AG10803 (cell line): ENCODE measurements around the gene MBP.

Experiments used
- DNase-seq: peaks from one replicate; pipeline ENCODE4 v3.0.0; 2010; ENCODE audit warnings: low read depth
- H3K4me3 ChIP-seq: 2 replicates; pipeline ENCODE4 v1.5.1; 2011; ENCODE audit warnings: mild to moderate bottlenecking, low read length, control low read depth
- TF ChIP-seq, protein P1 (sequence below): conservative IDR thresholded peaks from 2 replicates; pipeline ENCODE4 v1.5.1; 2011; ENCODE audit warnings: mild to moderate bottlenecking, low read length, control low read depth, inconsistent platforms

Gene MBP

DNA sequence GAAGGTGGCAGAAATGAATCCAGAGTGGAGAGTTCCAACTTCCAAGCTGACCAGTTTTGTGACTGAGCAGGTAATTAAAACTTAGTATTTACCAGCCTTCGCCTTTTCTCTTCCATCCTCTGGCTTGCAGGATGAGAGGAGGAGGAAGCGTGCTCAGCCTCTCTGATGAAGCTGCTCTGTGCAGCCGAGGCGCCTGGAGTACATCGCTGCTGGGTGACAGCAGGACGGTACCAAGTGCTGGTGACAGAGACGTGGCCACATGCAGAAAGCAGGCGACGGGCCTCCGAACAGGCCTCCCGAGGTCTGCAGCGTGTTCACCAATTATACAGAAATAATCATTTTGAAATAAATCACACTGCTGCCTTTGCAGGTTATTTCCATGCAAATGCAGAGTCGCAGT, 95.0 kb downstream of the MBP start:
- no peak for DNase-seq
- TF ChIP-seq, protein P1, sequence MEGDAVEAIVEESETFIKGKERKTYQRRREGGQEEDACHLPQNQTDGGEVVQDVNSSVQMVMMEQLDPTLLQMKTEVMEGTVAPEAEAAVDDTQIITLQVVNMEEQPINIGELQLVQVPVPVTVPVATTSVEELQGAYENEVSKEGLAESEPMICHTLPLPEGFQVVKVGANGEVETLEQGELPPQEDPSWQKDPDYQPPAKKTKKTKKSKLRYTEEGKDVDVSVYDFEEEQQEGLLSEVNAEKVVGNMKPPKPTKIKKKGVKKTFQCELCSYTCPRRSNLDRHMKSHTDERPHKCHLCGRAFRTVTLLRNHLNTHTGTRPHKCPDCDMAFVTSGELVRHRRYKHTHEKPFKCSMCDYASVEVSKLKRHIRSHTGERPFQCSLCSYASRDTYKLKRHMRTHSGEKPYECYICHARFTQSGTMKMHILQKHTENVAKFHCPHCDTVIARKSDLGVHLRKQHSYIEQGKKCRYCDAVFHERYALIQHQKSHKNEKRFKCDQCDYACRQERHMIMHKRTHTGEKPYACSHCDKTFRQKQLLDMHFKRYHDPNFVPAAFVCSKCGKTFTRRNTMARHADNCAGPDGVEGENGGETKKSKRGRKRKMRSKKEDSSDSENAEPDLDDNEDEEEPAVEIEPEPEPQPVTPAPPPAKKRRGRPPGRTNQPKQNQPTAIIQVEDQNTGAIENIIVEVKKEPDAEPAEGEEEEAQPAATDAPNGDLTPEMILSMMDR, result no peak
- no peak overlapping the region for H3K4me3 ChIP-seq

- H3K4me3 ChIP-seq, result no peak overlapping the region
- TF ChIP-seq, protein P1, result no peak
- no peak for DNase-seq
These were observed 97.0 kb downstream of the MBP start for GRCh38 chr18:77035380-77036187.

DNA sequence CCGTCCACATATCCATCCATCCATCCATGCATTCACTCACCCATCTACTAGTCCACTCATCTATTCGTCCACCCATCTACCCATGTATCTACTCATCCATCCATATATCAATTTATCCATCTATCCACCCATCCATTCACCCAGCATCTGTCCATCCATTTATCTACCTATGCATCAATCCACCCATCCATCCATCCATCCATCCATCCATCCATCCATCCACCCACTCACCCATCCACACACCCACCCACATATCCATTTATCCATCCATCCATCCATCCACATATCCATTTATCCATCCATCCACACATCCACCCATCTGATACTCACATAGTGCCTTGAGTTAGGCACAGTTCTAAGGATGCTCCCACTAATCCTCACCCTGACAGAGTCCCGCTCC, 99.0 kb downstream of the MBP start:
- H3K4me3 ChIP-seq, result no peak overlapping the region
- TF ChIP-seq, protein P1, result no peak
- DNase-seq, result no peak

DNA sequence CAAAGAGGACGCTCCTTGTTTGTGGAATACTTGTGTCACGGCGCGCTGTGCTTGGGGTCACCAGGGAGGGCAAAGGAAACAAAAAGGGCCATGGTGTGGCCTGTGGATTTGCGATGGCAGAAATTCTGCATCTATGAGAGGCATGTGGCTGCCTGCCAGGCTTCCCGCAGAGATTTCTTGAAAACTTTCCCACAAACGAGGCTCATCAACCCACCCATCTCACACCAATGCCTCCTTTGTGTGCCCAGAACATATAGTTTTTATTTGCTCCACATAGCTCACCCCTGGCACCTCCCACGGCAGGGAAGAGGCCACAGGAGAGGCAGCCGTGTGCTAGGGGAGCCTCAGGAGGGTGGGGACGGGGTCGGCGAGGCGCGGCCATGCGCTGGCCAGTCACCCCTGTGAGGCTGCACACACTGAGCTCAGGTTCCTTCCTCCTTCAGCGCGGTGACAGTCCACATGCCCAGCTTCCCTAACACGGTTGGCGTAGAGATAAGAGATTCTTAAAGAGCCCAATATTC, 100.3 kb downstream of the MBP start:
- TF ChIP-seq, protein P1, result no peak
- no peak overlapping the region for H3K4me3 ChIP-seq
- DNase-seq, result no peak

DNA sequence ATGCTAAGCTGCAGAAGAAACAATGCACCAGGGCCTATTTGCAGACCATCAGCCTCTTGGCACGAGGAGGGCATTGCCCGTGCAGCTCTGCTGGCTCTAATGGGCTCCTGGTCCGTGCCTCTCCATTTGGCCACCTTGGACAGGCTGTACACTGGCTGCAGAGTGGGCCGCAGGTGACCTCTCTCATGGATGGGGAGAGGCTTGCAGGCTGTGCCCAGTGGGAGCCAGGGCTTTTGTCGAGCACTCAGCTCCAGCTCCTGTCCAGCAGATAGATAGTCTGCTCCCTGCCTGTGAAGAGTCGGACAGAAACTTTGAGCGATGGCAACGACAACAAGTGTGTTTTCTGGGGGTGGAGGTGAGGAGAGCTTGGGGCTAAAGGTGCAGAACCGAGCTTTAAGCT, 100.9 kb downstream of the MBP start:
- TF ChIP-seq, protein P1, result no peak
- H3K4me3 ChIP-seq, result no peak overlapping the region
- DNase-seq, result no peak

- no peak for DNase-seq
- TF ChIP-seq, protein P1, result no peak
These were observed 102.4 kb downstream of the MBP start for GRCh38 chr18:77030201-77030600.

GRCh38 chr18:77025831-77026363, 106.7 kb downstream of the MBP start:
- TF ChIP-seq, protein P1, result no peak
- DNase-seq, result no peak
- H3K4me3 ChIP-seq, result no peak overlapping the region

More at GRCh38 chr18:77030201-77030600, 102.4 kb downstream of the MBP start:
- H3K4me3 ChIP-seq, result no peak overlapping the region
